Activated naive CD8-positive, alpha-beta T cell treated with anti-CD3 and anti-CD28 coated beads, Interleukin-2, amount 10 ng/mL, durations not matched to agents 7 days and 5 days (primary cell): ENCODE results near the gene OR2T11. TPM values are rescaled to one million over a fixed set of nuclear protein-coding genes. Genes with fewer than 3 reads are reported as not detected.
"Not testable (repeated sequence)": the region's sequence is repeated elsewhere in the genome, so short reads cannot be mapped to it uniquely, and the experiment has no call there.

Experiments used
- ATAC-seq: fragments of 150-1000 bp; cut with Tn5 transposase; one replicate; pipeline ENCODE4 v1.10.0; 2021; ENCODE audit warnings: low read depth, moderate library complexity
- POLR2A ChIA-PET: fragments of 350-600 bp; sonication (Branson Sonifier 250); formaldehyde crosslinking; loops from one replicate; lab custom pipeline; 2021; ENCODE audit warnings: antibody characterized with exemption; lab: Charles Lee
- DNase-seq: peaks from one replicate; pipeline ENCODE4 v3.0.0; 2021
- H3K27ac Mint-ChIP-seq: one replicate; pipeline ENCODE4 v1.8.0; 2022; ENCODE audit warnings: mild to moderate bottlenecking, mixed read lengths
- H3K27me3 Mint-ChIP-seq: one replicate; pipeline ENCODE4 v1.8.0; 2022; ENCODE audit warnings: mild to moderate bottlenecking, moderate library complexity, mixed read lengths
- H3K36me3 Mint-ChIP-seq: one replicate; pipeline ENCODE4 v1.8.0; 2021; ENCODE audit warnings: mild to moderate bottlenecking, mixed read lengths
- H3K4me1 Mint-ChIP-seq: one replicate; pipeline ENCODE4 v1.8.0; 2021; ENCODE audit warnings: mixed read lengths
- H3K4me3 Mint-ChIP-seq: one replicate; pipeline ENCODE4 v1.8.0; 2022; ENCODE audit warnings: mild to moderate bottlenecking, moderate library complexity, mixed read lengths
- H3K9me3 Mint-ChIP-seq: one replicate; pipeline ENCODE4 v1.8.0; 2021; ENCODE audit warnings: mixed read lengths
- total RNA-seq, 2 experiments: library from RNA; stranded (reverse); gene quantifications; one replicate each; pipeline ENCODE4 v1.2.3, GENCODE V29; 2021

Gene OR2T11
- total RNA-seq, 2 experiments from 2014 or later, result not detected

DNA sequence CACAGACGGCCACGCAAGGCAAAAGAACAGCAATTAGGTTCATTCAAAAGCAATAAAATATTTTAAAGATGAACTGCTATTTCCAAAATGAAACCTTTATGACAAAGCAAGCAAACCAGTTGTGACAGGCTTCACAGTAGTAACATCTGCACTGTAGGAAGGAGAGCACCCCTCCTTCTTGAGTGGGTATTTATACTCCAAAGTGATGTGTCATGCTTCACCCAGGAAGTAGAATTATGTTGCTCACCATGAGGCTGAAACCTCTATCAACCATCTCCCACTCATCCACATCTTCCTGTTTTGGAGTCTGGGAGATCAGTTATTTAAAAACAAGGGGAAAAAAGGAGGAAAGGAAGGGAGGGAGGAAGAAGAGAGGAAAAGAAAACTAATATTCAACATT, 38.3 kb downstream of the OR2T11 start:
- H3K27ac Mint-ChIP-seq, result no peak overlapping the region
- H3K4me1 Mint-ChIP-seq, result peaks cover 2% of the 10 kb centered on the region
- no peaks in the 10 kb centered on the region for H3K27me3 Mint-ChIP-seq
- ATAC-seq (no peak), DNase-seq (no peak)
- H3K9me3 Mint-ChIP-seq, result no peaks in the 10 kb centered on the region
- POLR2A ChIA-PET, result no interaction called here
- H3K4me3 Mint-ChIP-seq, result no peak overlapping the region
- no peaks in the 10 kb centered on the region for H3K36me3 Mint-ChIP-seq

DNA sequence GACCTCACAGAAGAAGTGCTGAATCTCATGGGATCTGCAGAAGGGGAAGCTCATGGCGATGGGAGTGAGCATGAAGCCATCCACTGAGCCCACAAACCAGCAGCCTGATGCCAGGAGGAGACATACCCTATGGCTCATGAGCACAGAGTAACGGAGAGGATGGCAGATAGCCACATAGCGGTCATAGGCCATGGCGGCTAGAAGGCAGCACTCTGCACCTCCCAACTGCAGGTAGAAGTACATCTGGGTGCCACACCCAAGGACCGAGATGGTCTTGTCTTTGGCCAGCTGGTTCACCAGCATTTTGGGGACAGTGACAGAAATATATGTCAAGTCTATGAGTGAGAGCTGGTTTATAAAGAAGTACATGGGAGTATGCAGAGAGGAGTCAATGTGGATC, 41.7 kb downstream of the OR2T11 start:
- POLR2A ChIA-PET, result no interaction called here

GRCh38 chr1:248592655-248593054, 42.2 kb downstream of the OR2T11 start:
- POLR2A ChIA-PET, result no interaction called here
- Mint-ChIP-seq H3K4me1 (peaks cover 2% of the 10 kb centered on the region), H3K27me3 (no peaks in the 10 kb centered on the region), H3K27ac (no peak overlapping the region), H3K4me3 (no peak overlapping the region), H3K36me3 (no peaks in the 10 kb centered on the region), H3K9me3 (no peaks in the 10 kb centered on the region)
- ATAC-seq (no peak), DNase-seq (no peak)

More for the DNA sequence above, 41.7 kb downstream of the OR2T11 start:
- H3K4me3 Mint-ChIP-seq, result no peak overlapping the region
- no peak for DNase-seq
- no peaks in the 10 kb centered on the region for H3K9me3 Mint-ChIP-seq
- H3K27me3 Mint-ChIP-seq, result no peaks in the 10 kb centered on the region
- no peaks in the 10 kb centered on the region for H3K36me3 Mint-ChIP-seq
- ATAC-seq, result no peak
- no peak overlapping the region for H3K27ac Mint-ChIP-seq
- peaks cover 2% of the 10 kb centered on the region for H3K4me1 Mint-ChIP-seq

GRCh38 chr1:248590055-248590454, 44.8 kb downstream of the OR2T11 start:
- no peaks in the 10 kb centered on the region for H3K27me3 Mint-ChIP-seq
- no peaks in the 10 kb centered on the region for H3K36me3 Mint-ChIP-seq
- H3K4me1 Mint-ChIP-seq, result peaks cover 2% of the 10 kb centered on the region
- H3K27ac Mint-ChIP-seq, result no peak overlapping the region
- DNase-seq (no peak), ATAC-seq (no peak)
- no peak overlapping the region for H3K4me3 Mint-ChIP-seq
- H3K9me3 Mint-ChIP-seq, result peaks cover 2% of the 10 kb centered on the region
- POLR2A ChIA-PET, result no interaction called here

- no peaks in the 10 kb centered on the region for H3K36me3 Mint-ChIP-seq
- no peak overlapping the region for H3K27ac Mint-ChIP-seq
- POLR2A ChIA-PET, result no interaction called here
- DNase-seq (no peak), ATAC-seq (no peak)
- H3K27me3 Mint-ChIP-seq, result no peaks in the 10 kb centered on the region
- H3K4me1 Mint-ChIP-seq, result peaks cover 2% of the 10 kb centered on the region
- no peak overlapping the region for H3K4me3 Mint-ChIP-seq
- peaks cover 2% of the 10 kb centered on the region for H3K9me3 Mint-ChIP-seq
Observed at GRCh38 chr1:248589334-248589733, 45.6 kb downstream of the OR2T11 start.

- ATAC-seq, result no peak
- Mint-ChIP-seq H3K4me3 (no peak overlapping the region), H3K27me3 (no peaks in the 10 kb centered on the region), H3K36me3 (no peaks in the 10 kb centered on the region), H3K4me1 (peaks cover 2% of the 10 kb centered on the region), H3K27ac (no peak overlapping the region), H3K9me3 (peaks cover 2% of the 10 kb centered on the region)
- DNase-seq, result no peak
- POLR2A ChIA-PET, result no interaction called here
Observed at GRCh38 chr1:248585266-248585665, 49.6 kb downstream of the OR2T11 start.

DNA sequence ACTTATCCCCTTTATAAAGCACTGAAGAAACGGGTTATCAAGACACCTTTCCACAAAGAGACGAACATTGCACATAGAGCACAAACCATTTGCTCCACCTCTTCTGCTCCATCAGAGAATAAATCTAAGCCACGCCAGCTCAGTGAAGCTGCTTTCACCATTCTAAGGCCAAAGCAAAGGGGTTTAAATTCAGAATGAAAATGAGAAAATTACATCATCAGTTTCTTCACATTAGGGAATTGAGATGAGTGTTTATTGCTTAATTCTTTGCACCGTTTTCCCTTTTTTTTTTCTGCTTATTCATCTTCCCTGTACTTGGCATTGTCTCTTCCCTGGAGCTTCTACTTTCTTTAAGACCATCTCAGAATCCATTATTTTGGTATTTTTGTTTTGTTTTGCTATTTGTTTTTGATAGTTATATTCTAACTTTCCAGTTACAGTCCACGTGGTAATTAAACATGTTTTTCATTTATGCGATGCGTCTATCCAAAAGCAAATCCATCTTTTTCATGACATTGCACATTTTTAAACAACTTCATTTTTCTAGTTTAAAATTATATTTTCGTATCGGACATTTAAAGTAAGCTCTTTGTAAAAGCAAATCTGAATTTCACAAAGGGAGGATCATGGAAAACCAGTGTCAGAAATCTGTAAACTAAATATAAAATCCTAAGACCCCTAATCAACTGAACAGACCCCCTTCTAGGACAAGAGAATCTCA, 58.5 kb downstream of the OR2T11 start:
- no peak overlapping the region for H3K4me3 Mint-ChIP-seq
- no peak overlapping the region for H3K27ac Mint-ChIP-seq
- no peak for DNase-seq
- no peaks in the 10 kb centered on the region for H3K4me1 Mint-ChIP-seq
- H3K36me3 Mint-ChIP-seq, result no peaks in the 10 kb centered on the region
- no peaks in the 10 kb centered on the region for H3K9me3 Mint-ChIP-seq
- POLR2A ChIA-PET, result no interaction called here
- no peak for ATAC-seq
- peaks cover 1% of the 10 kb centered on the region for H3K27me3 Mint-ChIP-seq

DNA sequence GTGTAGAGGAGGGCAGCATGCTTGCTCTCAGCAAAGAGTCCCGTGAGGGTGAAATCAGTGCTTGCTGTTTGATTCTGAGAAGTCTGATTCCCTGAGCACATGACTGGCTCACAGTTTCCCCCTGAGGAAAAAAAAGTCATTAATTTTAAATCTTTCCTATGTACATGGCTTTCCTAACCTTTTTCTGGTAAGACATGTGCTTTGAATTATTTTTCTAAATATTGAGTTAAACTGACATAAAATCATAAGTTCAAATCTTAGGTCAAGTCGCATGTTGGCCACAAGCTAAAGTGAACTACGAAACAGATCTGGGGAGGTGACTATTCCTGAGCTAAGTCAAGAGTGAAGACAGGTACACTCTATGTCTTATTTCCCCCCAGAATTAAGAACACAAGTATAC, 60.2 kb downstream of the OR2T11 start, which contains the start of gene OR2T34:
Gene OR2T34, minus strand, starts transcription at position 101 of the 400 bp plus-strand sequence. Its CDS starts 0 bp downstream, at position 101.
- H3K36me3 Mint-ChIP-seq, H3K4me3 Mint-ChIP-seq, POLR2A ChIA-PET, ATAC-seq, H3K27ac Mint-ChIP-seq, DNase-seq, H3K9me3 Mint-ChIP-seq, H3K4me1 Mint-ChIP-seq, H3K27me3 Mint-ChIP-seq: not testable (repeated sequence)

GRCh38 chr1:248573856-248574255, 61.0 kb downstream of the OR2T11 start:
- H3K27me3 Mint-ChIP-seq, H3K4me3 Mint-ChIP-seq, H3K4me1 Mint-ChIP-seq, H3K9me3 Mint-ChIP-seq, DNase-seq, H3K27ac Mint-ChIP-seq, POLR2A ChIA-PET, ATAC-seq, H3K36me3 Mint-ChIP-seq: not testable (repeated sequence)

Other genes starting within 250 kb of the OR2T11 start
- gene OR2T1, start 232.0 kb downstream of the OR2T11 start, total RNA-seq, result not detected
- not detected for gene OR2T2, start 189.5 kb downstream of the OR2T11 start, total RNA-seq
- gene OR2T3, start 161.7 kb downstream of the OR2T11 start, total RNA-seq, result not detected
- not detected for gene OR2T5, start 146.5 kb downstream of the OR2T11 start, total RNA-seq
- not detected for gene OR2G6, start 127.0 kb downstream of the OR2T11 start, total RNA-seq
- gene OR2T29, start 72.3 kb downstream of the OR2T11 start, total RNA-seq, result not detected
- gene OR2T34, start 60.3 kb downstream of the OR2T11 start, total RNA-seq, result not detected
- not detected for gene OR2T10, start 37.4 kb downstream of the OR2T11 start, total RNA-seq
- gene OR2T35, start 10.2 kb upstream of the OR2T11 start, total RNA-seq, result not detected
- gene OR2T27, start 20.4 kb upstream of the OR2T11 start, total RNA-seq, result not detected
- gene OR14I1, start 67.7 kb upstream of the OR2T11 start, total RNA-seq, result not detected
- not detected for gene LYPD8, start 120.7 kb upstream of the OR2T11 start, total RNA-seq
- gene SH3BP5L, start 190.8 kb upstream of the OR2T11 start, total RNA-seq, result 10 to 100 TPM; 32.8 to 34.7 TPM
- 10 to 100 TPM; 51.0 to 53.6 TPM for gene ZNF672, start 203.1 kb upstream of the OR2T11 start, total RNA-seq
- 10 to 100 TPM; 58.6 to 70.2 TPM for gene ZNF692, start 224.0 kb upstream of the OR2T11 start, total RNA-seq